DMS 273 (cell line): ENCODE data around the gene CCM2.
"Not testable (repeated sequence)": the region's sequence is repeated elsewhere in the genome, so short reads cannot be mapped to it uniquely, and the experiment has no call there.

ENCODE experiments used
- DNase-seq: peaks from one replicate; lab custom pipeline; 2025; ENCODE audit not compliant: unreplicated experiment; lab: John Stamatoyannopoulos, UW

Gene CCM2

DNA sequence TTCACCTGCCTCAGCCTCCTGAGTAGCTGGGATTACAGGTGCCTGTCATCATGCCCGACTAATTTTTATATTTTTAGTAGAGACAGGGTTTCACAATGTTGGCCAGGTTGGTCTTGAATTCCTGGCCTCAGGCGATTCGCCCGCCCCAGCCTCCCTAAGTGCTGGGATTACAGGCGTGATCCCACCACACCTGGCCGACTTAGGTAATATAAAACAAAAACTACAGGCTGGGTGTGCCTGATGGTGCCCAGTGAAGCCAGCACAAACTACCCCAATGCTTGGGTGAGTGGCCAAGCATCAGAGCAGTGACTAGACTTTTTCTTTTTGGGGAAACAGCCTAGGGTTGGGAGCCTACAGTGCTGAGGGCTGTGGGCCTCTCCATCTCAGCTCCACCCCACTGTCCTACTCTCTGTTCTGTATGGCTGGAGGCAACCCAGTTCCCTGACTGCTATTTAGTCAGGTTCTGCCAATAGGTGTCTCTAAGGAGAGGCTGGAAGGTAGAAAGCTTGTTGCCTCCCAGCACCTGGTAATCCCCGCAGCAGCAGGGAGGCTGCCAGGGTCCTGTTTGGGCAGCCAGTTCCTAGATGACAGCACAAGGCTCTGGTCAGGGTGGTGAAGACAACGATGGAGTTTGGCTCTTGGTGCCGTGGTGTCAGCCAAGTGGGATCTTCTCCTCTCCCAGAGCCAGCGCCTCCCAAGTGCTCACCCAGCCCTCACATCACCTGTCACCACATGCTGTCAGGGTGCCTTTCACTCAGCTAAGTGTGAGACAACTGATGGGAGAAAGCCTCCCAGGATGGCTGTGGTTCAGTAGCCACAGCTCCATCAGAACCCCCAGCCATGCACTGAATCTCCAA lies 99.2 kb downstream of the CCM2 start:
- DNase-seq, result peak; percentile 61

- no peak for DNase-seq
These were observed 100.1 kb downstream of the CCM2 start for GRCh38 chr7:45099891-45100760.

GRCh38 chr7:45100761-45101480 lies 100.9 kb downstream of the CCM2 start:
- DNase-seq, result peak; percentile 32

GRCh38 chr7:45101748-45102147 lies 101.7 kb downstream of the CCM2 start:
- DNase-seq, result no peak

DNA sequence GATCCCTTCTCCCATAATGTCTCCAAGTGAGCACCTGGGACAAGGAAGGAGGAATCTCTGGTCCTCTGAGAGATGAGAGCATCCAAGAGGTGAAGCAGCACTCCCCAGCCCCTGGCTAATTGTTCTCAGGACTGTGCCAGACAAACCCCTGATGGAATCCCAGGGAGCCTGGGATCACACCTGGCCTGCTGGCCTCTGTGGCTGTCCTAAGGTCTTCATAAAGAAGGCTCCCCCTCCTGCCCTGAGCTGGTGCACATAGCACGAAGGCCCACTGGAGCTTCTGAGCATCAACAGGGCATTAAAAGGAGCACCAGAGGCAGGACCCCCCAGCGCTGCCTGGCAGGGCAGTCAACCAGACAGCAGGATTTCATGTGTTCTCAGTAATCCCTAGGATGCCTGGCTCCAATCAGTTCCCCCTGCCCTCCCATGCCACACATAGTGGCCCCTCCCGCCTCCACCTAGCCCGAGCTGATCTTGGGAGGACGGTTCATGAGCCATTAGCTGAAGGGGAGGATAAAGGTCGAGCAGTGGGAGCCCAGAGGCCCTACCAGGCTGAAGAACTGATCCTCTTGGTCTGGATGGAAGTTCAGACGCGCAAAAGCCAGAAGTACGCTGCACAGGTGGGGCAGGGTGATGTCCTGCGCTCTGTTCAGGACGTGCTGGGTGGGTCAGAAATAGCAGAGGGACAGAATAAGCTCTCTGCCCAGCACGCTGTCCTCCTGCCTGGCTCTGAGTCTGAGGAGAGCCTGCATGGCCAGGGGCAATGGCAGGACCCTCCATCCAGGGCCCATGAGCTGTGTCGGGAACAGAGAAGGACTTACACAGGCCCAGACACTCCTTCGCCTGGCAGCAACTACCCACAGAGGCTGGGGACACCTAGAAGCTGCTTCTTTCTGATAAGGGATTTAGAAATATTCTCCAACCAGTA lies 103.0 kb downstream of the CCM2 start:
- DNase-seq, result no peak

GRCh38 chr7:45103958-45104843 lies 104.2 kb downstream of the CCM2 start:
- no peak for DNase-seq

DNA sequence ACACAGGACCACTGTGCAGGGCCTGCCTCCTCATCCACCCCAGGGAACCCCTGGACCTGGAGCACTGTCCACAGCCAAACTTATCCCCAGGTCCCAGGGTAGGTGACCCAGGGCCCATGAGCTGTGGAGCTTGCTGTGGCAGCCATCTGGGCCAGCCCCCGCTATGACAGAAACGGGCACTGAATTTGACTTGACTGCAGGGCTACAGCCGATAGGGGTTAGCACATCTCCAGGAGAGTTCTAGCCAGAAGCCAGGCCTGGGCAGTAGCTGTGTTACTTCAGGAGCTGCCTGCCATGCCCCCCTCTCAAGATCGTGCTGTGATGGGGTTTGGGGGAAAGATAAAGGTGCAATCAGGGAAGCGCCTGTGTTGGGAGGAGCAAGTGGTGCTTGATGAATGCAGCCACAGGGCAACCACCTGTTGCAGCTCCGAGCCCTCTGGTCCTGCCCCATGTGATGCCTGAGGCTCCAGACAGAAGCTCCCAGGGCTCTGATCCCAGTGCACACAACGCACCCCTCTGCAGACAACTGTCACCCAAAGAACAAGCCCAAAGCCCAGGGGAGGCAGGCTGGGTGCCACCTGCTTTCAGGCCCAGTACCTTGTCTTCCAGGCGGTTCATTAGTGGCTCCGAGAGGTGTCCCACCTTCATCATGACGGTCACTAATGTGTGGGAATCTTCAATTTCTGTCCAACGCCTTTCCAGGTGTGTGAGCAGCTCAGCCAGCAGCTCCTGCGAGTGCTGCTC lies 105.0 kb downstream of the CCM2 start:
- DNase-seq, result no peak

DNA sequence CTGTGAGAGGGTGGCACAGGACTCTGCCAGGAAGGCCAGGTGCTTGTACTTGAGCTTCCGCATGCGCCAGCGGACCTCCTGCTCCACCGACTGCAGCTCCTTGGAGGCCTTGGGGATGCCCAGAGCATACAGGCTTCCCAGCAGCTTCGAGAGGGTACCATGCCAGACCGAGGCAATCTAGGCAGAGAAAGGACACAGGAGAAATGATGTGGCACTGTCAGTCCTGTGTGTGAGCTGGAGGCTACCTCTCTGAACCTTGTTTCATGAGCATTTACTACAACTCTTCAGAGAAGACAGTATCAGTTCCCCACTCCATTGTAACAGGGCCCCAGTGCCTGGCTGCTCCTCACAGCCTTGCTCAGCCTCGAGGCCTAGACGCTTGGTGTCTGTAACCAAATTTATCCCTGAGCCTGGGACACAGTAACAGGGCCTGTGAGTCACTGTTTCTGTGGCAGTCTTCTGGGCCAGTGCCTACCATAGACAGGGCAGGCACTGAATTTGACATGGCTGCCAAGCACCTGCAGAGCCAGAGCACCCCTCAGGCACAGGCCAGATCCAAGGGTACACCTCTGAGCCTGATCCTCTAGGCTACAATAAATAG lies 105.7 kb downstream of the CCM2 start:
- no peak for DNase-seq

- no peak for DNase-seq
These were observed 106.8 kb downstream of the CCM2 start for GRCh38 chr7:45106820-45107219.

- DNase-seq, result no peak
These were observed 107.4 kb downstream of the CCM2 start for GRCh38 chr7:45107356-45107755.

- DNase-seq, result no peak
These were observed 108.9 kb downstream of the CCM2 start for GRCh38 chr7:45108863-45109262.

GRCh38 chr7:45111298-45112223 lies 111.6 kb downstream of the CCM2 start, which contains the start of gene TBRG4:
Gene TBRG4, minus strand, starts transcription at chr7:45111697. Its CDS starts 2,460 bp downstream, at chr7:45109237.
- peak; percentile 100 for DNase-seq

DNA sequence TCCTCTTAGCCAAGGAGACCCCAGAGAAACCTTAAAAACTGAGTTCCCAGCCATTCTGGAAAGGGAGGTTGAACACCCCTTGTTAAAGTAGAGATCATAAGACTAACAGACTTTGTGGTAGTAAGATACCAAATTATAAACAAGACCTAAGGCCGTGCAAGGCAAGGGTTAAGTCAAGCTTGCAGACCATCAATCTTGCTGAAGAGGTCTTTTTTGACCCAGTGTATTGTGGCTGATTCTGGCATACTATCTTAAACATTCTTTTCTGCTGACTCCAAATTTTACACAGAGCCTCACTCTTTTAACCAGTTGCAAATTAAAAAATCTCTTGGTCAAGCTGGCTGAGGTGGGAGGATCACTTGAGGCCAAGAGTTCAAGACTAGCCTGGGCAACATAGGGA lies 112.6 kb downstream of the CCM2 start:
- no peak for DNase-seq

GRCh38 chr7:45114257-45114656 lies 114.3 kb downstream of the CCM2 start:
- DNase-seq, result not testable (repeated sequence)

DNA sequence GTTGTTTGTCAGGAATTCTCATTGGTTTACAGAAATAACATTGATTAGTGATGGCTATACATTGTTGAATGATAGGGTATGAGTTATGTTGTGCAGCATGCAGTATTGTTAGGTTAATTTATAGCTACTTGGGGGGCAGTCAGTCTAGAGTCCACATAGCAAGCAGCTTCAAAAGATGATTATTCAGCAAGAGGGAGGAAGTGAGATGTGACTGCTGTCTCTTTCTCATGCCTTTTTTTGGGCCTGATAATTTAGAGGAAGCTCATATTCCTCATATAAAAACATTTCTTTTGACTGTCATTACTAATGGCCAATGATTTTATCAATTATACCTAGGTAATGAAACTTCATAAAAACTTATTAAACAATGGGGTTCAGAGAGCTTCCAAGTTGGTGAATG lies 114.9 kb downstream of the CCM2 start:
- DNase-seq, result no peak

GRCh38 chr7:45116048-45116447 lies 116.0 kb downstream of the CCM2 start:
- DNase-seq, result no peak

GRCh38 chr7:45117582-45117981 lies 117.6 kb downstream of the CCM2 start:
- DNase-seq, result no peak
